Kasumi-1 (cell line): ENCODE measurements around the gene IKZF2.

Source experiments
- DNase-seq, 2 experiments: peaks; one replicate each; lab custom pipeline; 2025; lab: John Stamatoyannopoulos, UW

IKZF2 gene

GRCh38 chr2:213001297-213001910, 150.0 kb downstream of the IKZF2 start:
- no peak for DNase-seq

- DNase-seq = no peak
Observed at GRCh38 chr2:212998626-212999359, 152.6 kb downstream of the IKZF2 start.

GRCh38 chr2:212997526-212998020, 153.8 kb downstream of the IKZF2 start:
- no peak for DNase-seq

GRCh38 chr2:212995920-212996319, 155.5 kb downstream of the IKZF2 start:
- no peak for DNase-seq

- DNase-seq = no peak
Observed at GRCh38 chr2:212994976-212995375, 156.4 kb downstream of the IKZF2 start.

- DNase-seq = no peak
Observed at GRCh38 chr2:212991120-212991519, 160.3 kb downstream of the IKZF2 start.

GRCh38 chr2:212990697-212991096, 160.7 kb downstream of the IKZF2 start:
- DNase-seq = no peak

GRCh38 chr2:212987492-212987891, 163.9 kb downstream of the IKZF2 start:
- no peak for DNase-seq

GRCh38 chr2:212984129-212984528, 167.3 kb downstream of the IKZF2 start:
- no peak for DNase-seq

- peak; percentile 41 to 44 for DNase-seq
Observed at GRCh38 chr2:212979799-212980198, 171.6 kb downstream of the IKZF2 start.

- DNase-seq = no peak
Observed at GRCh38 chr2:212979046-212979612, 172.3 kb downstream of the IKZF2 start.

GRCh38 chr2:212977152-212977551, 174.3 kb downstream of the IKZF2 start:
- no peak for DNase-seq

- DNase-seq = no peak
Observed at GRCh38 chr2:212975333-212975732, 176.1 kb downstream of the IKZF2 start.

GRCh38 chr2:212974692-212975091, 176.7 kb downstream of the IKZF2 start:
- peak in 1 of 2 experiments; percentile 10 for DNase-seq

- no peak for DNase-seq
Observed at GRCh38 chr2:212973347-212973746, 178.1 kb downstream of the IKZF2 start.

GRCh38 chr2:212970132-212970531, 181.3 kb downstream of the IKZF2 start:
- no peak for DNase-seq

GRCh38 chr2:212968284-212969081, 182.9 kb downstream of the IKZF2 start:
- no peak for DNase-seq

- no peak for DNase-seq
Observed at GRCh38 chr2:212966884-212967283, 184.5 kb downstream of the IKZF2 start.

GRCh38 chr2:212962691-212963090, 188.7 kb downstream of the IKZF2 start:
- DNase-seq = no peak

GRCh38 chr2:212961255-212961654, 190.2 kb downstream of the IKZF2 start:
- no peak for DNase-seq

GRCh38 chr2:212960336-212960735, 191.1 kb downstream of the IKZF2 start:
- DNase-seq = no peak

- no peak for DNase-seq
Observed at GRCh38 chr2:212959471-212960117, 191.8 kb downstream of the IKZF2 start.
